ENCODE results near the gene MSRB1. TPM values are rescaled to one million over a fixed set of nuclear protein-coding genes. Genes with fewer than 3 reads are reported as not detected.

The MSRB1 gene
- total RNA-seq, 4 donors from 2014 or later, result 16.7 to 40.7 (median 35.2) TPM

GRCh38 chr16:1979271-1980029, 36.5 kb upstream of the MSRB1 start:
- H3K27me3 ChIP-seq, result no peaks in the 10 kb centered on the region
- H3K27ac ChIP-seq, result no peak overlapping the region
- H3K9me3 ChIP-seq, result no peaks in the 10 kb centered on the region
- peaks cover 0 to 44% of the 10 kb centered on the region in 2 donors for H3K36me3 ChIP-seq
- DNase-seq, result no peak
- in situ Hi-C loops (cut with MboI; ENCODE audit: low sequenced_read_pairs in 4 of 4) (no loop called here), intact Hi-C loops (cut with DNase I; ENCODE audit: low total_unique reads) (loop anchor here (10.0 kb wide), 1 partner anchor 365 kb away; the partner anchor contains the start of genes CRAMP1 and IFT140)
- peaks cover 7 to 13% of the 10 kb centered on the region in 2 donors for H3K4me1 ChIP-seq
- no peak for ATAC-seq
- no peak overlapping the region for H3K4me3 ChIP-seq
- TF ChIP-seq POLR2A (IDR thresholded peaks at IDR 0.05) (no peak), CTCF (IDR thresholded peaks at IDR 0.05 in 4 of 5, conservative IDR thresholded peaks at IDR 0.05 in 1 of 5) (no peak)

GRCh38 chr16:1978476-1979120, 35.6 kb upstream of the MSRB1 start:
- H3K36me3 ChIP-seq, result peaks cover 0 to 48% of the 10 kb centered on the region in 2 donors
- ATAC-seq (no peak), DNase-seq (no peak)
- no peak for TF ChIP-seq CTCF (IDR thresholded peaks at IDR 0.05 in 4 of 5, conservative IDR thresholded peaks at IDR 0.05 in 1 of 5)
- no peak for TF ChIP-seq POLR2A (IDR thresholded peaks at IDR 0.05)
- H3K27ac ChIP-seq, result no peak overlapping the region
- peaks cover 7 to 11% of the 10 kb centered on the region in 2 donors for H3K4me1 ChIP-seq
- in situ Hi-C loops (cut with MboI; ENCODE audit: low sequenced_read_pairs in 4 of 4), result no loop called here
- H3K9me3 ChIP-seq, result no peaks in the 10 kb centered on the region
- H3K27me3 ChIP-seq, result no peaks in the 10 kb centered on the region
- H3K4me3 ChIP-seq, result no peak overlapping the region
- intact Hi-C loops (cut with DNase I; ENCODE audit: low total_unique reads), result no loop called here

GRCh38 chr16:1977875-1978268, 34.9 kb upstream of the MSRB1 start:
- peaks cover 5 to 18% of the 10 kb centered on the region in 2 donors for H3K4me1 ChIP-seq
- peaks cover 0 to 48% of the 10 kb centered on the region in 2 donors for H3K36me3 ChIP-seq
- H3K27me3 ChIP-seq, result no peaks in the 10 kb centered on the region
- DNase-seq (no peak), ATAC-seq (no peak)
- H3K9me3 ChIP-seq, result no peaks in the 10 kb centered on the region
- TF ChIP-seq POLR2A (IDR thresholded peaks at IDR 0.05) (no peak), CTCF (IDR thresholded peaks at IDR 0.05 in 4 of 5, conservative IDR thresholded peaks at IDR 0.05 in 1 of 5) (no peak)
- intact Hi-C loops (cut with DNase I; ENCODE audit: low total_unique reads), result no loop called here
- H3K27ac ChIP-seq, result no peak overlapping the region
- no peak overlapping the region for H3K4me3 ChIP-seq
- in situ Hi-C loops (cut with MboI; ENCODE audit: low sequenced_read_pairs in 4 of 4), result no loop called here

- ATAC-seq (no peak), DNase-seq (no peak)
- Histone ChIP-seq H3K27me3 (no peaks in the 10 kb centered on the region), H3K27ac (no peak overlapping the region), H3K4me3 (no peak overlapping the region), H3K36me3 (peaks cover 0 to 48% of the 10 kb centered on the region in 2 donors), H3K9me3 (no peaks in the 10 kb centered on the region), H3K4me1 (peaks cover 8 to 24% of the 10 kb centered on the region in 2 donors)
- intact Hi-C loops (cut with DNase I; ENCODE audit: low total_unique reads) (no loop called here), in situ Hi-C loops (cut with MboI; ENCODE audit: low sequenced_read_pairs in 4 of 4) (no loop called here)
- TF ChIP-seq CTCF (IDR thresholded peaks at IDR 0.05 in 4 of 5, conservative IDR thresholded peaks at IDR 0.05 in 1 of 5) (no peak), POLR2A (IDR thresholded peaks at IDR 0.05) (no peak)
These were observed 34.2 kb upstream of the MSRB1 start for GRCh38 chr16:1976951-1977874.
